ENCODE results near the gene GOLGA6L9. TPM values are rescaled to one million over a fixed set of nuclear protein-coding genes. Genes with fewer than 3 reads are reported as not detected.
"Not testable (repeated sequence)": the region's sequence is repeated elsewhere in the genome, so short reads cannot be mapped to it uniquely, and the experiment has no call there.

The GOLGA6L9 gene, protein sequence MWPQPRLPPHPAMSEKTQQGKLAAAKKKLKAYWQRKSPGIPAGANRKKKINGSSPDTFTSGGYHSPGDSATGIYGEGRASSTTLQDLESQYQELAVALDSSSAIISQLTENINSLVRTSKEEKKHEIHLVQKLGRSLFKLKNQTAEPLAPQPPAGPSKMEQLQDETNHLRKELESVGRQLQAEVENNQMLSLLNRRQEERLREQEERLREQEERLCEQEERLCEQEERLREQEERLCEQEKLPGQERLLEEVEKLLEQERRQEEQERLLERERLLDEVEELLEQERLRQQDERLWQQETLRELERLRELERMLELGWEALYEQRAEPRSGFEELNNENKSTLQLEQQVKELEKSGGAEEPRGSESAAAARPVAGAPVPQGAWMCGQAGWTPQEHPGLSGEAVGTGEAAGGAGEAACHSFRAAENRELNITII
- total RNA-seq (2014; rRNA removed; shearing (Covaris generic)): 0.62 and 1.4 TPM in 2 replicates

DNA sequence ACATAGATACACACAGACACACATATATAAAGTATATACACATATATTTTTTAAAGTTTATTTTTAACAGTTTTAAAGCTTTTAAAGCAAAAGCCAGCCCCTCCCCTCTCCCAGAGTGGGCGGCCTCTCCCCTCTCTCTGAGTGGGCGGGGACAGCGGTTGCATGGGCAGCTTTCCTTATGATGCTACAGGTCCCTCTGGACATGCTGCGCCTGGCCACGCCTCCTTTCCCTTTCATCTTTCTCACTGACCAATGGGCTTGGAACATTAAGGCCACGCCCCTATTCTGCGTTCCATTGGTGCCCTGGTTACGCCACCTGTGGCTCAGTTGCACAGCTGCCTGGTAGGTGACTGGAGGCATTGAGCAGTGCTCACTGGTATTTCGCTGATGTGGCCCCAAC is at the start of gene GOLGA6L9:
Gene GOLGA6L9 (plus strand): TSS at position 124 of the 400 bp plus-strand sequence. CDS start 264 bp downstream, at position 388.
- in situ Hi-C loops (cut with HindIII; ENCODE audit: low sequenced_read_pairs); DNase-seq (ENCODE audit: low spot score): not testable (repeated sequence)

DNA sequence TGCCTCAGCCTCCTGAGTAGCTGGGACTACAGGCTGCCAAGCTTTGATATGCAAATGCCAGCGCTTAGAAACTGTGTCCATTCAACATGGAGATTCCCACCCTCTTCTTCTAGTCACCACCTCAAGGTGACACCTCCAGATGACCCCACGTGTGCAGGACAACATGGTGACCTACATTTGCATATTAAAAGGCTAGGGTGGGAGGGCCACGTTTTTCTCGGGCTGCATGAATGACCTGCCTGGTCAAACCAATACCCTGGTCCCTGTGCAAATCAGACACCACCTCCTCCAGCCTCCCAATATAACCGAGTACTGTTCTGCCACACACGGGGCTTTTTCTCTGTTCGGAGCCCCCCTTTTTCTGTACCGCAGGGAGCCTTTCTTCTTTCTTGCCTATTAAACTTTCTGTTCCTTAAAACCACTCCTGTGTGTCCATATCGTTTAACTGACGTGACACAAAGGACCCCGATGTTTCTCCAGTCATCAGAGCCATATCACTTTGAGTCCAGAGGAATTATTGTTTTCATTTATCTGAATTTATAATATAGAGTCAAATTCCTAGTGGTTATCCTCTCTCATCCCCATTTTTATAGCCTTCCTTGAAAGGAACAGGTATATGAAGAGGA is 48.2 kb upstream of the GOLGA6L9 start:
- DNase-seq (ENCODE audit: low spot score); in situ Hi-C loops (cut with HindIII; ENCODE audit: low sequenced_read_pairs): not testable (repeated sequence)

DNA sequence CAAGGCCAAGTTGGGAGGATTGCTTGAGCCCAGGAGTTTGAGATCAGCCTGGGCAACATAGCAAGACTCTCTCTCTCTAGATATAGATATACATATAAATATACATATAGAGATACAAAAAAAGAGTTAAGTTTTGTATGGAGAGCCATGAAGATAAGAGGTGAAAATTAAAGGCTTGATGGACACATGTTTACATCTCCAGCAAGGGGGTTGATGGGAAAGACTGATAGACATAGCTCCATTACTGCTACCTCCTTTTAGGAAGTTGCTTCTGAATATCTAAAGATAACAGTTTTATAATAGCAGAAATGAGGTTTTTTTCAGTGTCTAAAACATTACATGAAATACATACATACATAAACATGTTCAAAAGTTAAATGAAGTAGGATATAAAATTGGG is 42.4 kb upstream of the GOLGA6L9 start:
- DNase-seq (ENCODE audit: low spot score); in situ Hi-C loops (cut with HindIII; ENCODE audit: low sequenced_read_pairs): not testable (repeated sequence)

DNA sequence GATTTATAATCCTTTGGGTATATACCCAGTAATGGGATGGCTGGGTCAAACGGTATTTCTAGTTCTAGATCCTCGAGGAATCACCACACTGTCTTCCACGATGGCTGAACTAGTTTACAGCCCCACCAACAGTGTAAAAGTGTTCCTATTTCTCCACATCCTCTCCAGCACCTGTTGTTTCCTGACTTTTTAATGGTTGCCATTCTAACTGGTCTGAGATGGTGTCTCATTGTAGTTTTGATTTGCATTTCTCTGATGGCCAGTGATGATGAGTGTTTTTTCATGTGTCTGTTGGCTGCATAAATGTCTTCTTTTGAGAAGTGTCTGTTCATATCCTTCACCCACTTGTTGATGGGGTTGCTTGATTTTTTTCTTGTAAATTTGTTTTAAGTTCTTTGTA is 39.5 kb upstream of the GOLGA6L9 start:
- DNase-seq (ENCODE audit: low spot score); in situ Hi-C loops (cut with HindIII; ENCODE audit: low sequenced_read_pairs): not testable (repeated sequence)

DNA sequence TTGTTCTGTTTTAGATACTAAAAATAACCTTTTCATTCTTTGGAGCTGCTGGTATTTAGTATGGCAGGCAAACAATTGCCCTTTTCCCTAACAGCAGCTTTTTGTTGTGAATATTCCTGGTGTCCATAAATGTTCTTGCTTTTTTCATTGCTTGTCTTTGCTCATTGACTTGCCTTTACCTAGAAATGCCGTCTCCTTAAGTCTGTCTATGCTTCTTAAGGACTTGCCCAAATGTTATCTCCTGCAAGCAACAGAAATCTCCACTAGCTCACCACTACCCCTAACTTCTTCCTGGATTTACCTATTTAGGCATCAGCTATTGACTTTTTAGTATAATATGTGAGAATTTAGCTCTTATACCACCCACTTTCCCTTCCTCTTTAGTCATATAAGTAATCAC is 37.5 kb upstream of the GOLGA6L9 start:
- DNase-seq (ENCODE audit: low spot score); in situ Hi-C loops (cut with HindIII; ENCODE audit: low sequenced_read_pairs): not testable (repeated sequence)

DNA sequence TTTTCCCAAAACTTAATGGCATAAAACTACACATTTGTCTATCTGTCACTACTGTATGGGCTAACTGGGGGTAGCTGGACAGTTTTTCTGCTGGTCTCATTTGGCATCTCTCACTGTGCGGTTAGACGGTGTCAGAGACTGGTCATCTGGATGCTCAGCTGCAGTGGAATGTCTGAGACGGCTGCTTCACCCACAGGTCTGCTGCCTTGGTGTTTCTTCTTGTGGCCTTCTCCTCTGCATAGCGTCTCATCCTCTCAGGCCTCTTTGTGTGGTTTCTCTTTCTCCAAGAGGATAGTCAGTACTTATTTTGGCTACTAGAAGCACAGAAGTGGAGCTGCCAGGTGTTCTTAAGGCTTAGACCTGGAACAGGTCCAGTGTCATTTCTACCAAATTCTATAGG is 35.9 kb upstream of the GOLGA6L9 start:
- DNase-seq (ENCODE audit: low spot score): no peak
- in situ Hi-C loops (cut with HindIII; ENCODE audit: low sequenced_read_pairs): no loop called here

DNA sequence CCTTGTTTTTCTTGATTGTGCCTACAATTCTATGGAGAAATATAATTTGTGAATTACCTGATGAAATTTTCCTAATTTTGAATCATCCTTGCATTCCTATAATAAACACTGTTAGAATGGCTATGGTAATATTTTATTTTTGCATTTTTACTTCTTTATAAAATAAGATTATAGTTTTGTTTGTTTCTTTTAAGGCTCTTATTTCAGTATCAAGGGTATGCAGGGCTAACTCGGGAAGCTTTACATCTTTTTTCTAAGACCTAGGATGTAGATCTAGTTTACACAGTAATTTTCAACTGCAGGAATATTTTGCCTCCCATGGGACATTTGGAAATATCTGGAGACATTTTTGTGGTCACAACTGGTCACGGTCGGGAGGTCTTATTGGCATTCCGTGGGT is 33.8 kb upstream of the GOLGA6L9 start:
- DNase-seq (ENCODE audit: low spot score); in situ Hi-C loops (cut with HindIII; ENCODE audit: low sequenced_read_pairs): not testable (repeated sequence)

DNA sequence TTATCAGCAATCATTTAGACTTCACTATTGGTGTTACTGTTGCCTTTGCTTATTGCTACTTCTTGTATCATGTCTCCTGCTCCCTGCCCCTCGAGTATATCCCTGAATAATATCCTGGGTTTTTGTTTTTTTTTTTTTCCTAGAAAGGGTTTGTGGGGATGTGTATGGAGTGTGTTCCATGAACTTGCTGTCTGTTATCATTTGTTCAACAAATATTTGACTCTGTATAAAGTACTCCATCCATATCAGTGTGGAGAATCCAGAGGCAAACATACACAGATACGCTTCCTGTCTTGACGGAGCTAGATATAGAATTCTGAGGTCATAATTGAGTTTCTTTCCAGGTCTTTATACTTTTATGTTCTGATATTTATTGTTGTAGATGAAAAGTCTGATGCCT is 31.8 kb upstream of the GOLGA6L9 start:
- in situ Hi-C loops (cut with HindIII; ENCODE audit: low sequenced_read_pairs): no loop called here
- no peak for DNase-seq (ENCODE audit: low spot score)

DNA sequence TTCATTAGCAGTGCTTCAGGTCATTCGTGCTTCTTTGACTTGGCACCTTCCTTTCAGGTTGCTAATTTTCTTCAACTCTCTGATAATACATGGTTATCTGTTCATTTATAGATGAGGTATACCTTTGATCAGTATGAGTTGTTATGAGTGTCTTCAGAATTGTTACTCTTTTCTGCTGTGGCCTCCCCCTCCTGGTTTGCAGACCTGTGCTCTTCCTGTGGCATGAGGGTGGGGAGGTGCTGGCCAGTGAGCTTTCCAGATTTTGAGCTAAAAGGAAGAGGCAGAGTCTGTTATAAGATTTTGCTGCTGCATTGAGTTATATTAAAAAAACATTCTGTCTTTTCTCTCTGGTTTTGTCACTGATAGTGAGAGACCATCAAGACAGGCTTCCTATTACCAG is 30.8 kb upstream of the GOLGA6L9 start:
- no peak for DNase-seq (ENCODE audit: low spot score)
- in situ Hi-C loops (cut with HindIII; ENCODE audit: low sequenced_read_pairs): no loop called here

DNA sequence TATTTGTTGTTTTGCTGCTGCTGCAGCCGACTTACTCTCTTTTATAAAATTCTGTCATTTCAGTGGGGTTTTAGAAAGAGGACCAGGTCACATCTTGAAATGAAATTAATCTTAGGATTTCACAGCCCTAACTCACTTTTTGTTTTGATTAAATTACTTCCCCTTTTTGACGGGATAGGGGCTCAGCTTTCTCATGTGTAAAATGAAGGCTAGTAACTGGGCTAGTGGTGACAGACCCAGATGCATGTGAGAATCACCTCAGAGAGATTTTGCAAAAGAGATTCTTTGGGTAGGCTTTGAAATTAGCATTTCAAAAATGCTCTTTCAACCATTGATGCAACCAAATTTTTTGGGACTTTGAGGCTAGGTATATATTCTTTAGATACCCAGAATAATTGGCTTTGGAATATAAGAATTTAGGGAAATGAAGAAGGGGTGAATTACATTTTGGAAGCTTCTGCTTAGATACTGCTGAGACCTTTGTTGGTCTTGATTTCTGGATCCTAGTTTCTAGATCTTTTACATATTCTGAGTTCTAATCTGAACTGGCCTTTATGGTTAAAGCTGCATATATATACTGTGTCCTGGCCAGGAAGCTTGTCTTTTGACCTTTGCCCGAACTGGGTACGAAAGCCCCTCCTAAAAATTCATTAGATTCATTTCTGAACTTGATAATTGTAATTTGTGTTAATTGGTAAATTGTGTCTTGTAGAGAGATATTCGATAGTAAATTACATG is 30.1 kb upstream of the GOLGA6L9 start:
- in situ Hi-C loops (cut with HindIII; ENCODE audit: low sequenced_read_pairs); DNase-seq (ENCODE audit: low spot score): not testable (repeated sequence)

DNA sequence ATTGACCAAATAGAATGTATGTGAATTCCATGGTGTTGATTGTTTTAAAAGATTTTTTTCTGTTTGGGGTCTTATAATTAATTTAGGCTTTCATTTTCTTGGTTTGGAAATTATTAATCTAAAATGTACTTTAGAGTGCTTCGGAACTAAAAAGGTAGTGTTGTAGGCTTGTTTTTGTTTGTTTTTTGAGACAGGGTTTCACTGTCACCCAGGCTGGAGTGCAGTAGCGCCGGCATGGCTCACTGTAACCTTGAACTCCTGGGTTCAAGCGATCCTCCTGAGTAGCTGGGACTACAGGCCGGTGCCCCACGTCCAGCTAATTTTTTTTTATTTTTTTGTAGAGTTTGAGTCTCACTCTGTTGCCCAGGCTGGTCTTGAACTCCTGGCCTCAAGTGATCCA is 27.7 kb upstream of the GOLGA6L9 start:
- in situ Hi-C loops (cut with HindIII; ENCODE audit: low sequenced_read_pairs); DNase-seq (ENCODE audit: low spot score): not testable (repeated sequence)

DNA sequence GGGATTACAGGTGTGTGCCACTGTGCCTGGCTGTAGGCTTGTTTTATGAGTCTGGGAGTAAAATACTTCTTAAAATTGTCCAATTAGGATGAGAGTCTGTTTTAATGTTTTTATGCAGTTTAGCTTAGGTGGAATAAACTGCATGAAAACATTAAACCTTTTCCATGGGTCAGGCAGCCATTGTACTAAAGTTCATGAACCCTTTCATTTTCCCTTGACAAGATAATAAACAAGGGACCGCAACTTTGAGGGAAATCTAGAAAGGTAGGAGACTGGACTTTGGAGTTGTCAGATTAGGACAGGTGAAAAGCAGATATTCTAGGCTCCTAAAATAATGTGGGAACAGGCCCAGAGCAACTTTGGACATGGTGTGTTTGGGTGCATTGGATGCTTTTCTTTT is 27.3 kb upstream of the GOLGA6L9 start:
- DNase-seq (ENCODE audit: low spot score); in situ Hi-C loops (cut with HindIII; ENCODE audit: low sequenced_read_pairs): not testable (repeated sequence)

DNA sequence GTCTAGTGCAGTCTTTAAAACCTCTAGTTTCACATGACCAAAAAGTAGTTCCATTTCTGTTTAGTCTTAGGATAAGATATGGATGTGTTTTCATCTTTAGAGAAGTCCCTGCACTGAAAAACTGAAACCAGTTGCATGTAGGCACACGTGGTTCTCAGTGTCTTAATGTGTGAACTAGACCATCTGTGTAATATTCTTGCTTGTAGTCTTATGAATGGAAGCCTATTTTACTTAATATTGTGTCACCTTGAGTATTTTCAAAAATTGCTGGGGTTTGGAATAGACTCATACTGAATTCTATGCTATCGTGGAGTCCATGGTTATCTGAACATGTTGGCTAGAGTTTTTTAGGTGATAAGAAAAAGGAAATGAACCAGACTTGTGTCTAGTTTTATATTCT is 23.4 kb upstream of the GOLGA6L9 start:
- DNase-seq (ENCODE audit: low spot score); in situ Hi-C loops (cut with HindIII; ENCODE audit: low sequenced_read_pairs): not testable (repeated sequence)

DNA sequence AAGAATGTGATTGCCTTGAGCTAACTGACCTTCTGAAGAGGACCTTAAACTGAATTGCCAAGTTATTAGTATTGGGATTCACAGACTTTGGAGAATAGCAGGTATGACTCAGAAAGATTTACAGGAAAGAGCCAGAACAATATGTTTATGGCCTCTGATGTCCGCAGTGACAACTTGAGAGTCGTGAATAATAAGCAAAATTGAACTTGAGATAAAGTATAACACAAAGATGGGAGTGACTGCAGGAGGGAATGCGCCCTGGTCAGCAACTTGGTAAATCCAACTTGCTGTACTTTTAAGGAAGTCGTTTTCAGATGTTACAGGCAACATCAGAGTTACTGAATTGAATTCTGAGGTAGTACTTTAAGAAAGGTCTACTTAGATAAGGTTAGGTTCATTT is 19.3 kb upstream of the GOLGA6L9 start:
- in situ Hi-C loops (cut with HindIII; ENCODE audit: low sequenced_read_pairs); DNase-seq (ENCODE audit: low spot score): not testable (repeated sequence)

DNA sequence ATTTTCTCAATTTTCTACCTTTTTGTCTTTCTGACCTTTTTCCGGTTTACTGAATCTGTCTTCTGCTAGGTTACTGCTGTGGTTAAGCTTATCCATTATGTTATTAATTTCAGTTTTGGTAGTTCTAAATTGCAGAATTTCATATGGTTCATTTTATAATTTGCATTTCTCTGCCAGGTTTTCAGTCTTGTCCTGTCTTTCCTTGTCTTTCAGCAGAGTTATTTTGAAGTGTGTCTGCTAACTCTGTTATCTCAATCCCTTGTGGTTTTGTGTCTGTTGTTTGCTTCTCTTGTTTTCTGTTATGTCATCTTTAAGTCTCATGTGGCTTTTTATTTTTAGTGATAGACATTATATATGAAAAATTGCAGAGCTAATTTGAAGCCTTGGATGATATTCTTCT is 18.0 kb upstream of the GOLGA6L9 start:
- DNase-seq (ENCODE audit: low spot score); in situ Hi-C loops (cut with HindIII; ENCODE audit: low sequenced_read_pairs): not testable (repeated sequence)

DNA sequence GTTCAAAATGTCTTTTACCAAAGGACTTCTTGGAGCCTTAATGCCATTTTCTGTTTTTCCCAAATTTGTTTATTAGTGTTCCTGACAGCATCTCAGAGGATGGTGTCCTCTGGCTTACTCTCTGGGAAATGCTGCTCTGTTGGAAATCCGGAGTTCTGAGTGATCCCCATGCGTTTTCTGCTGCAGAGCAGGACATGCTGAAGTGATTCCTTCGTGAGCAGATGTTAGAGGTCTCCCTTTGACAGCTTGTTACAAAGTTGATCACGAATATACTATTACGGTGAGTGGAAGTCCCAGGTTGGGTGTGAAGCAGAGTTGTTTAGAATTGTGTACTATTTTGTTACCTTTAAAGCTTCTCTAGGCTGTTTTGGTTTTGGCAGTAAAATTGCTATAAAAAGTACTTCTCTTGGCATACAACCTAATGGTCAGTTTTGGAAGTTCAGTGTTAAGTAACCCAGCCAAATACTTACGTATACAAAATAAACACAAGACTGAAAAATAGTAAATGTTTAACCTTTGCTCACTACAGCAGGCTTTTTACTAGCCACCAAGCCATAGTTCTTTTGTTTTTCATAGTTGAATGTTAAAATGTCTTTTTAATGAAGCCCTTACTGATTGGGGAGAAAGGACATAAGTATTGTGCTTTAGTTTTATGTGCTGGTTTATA is 15.0 kb upstream of the GOLGA6L9 start:
- DNase-seq (ENCODE audit: low spot score); in situ Hi-C loops (cut with HindIII; ENCODE audit: low sequenced_read_pairs): not testable (repeated sequence)

DNA sequence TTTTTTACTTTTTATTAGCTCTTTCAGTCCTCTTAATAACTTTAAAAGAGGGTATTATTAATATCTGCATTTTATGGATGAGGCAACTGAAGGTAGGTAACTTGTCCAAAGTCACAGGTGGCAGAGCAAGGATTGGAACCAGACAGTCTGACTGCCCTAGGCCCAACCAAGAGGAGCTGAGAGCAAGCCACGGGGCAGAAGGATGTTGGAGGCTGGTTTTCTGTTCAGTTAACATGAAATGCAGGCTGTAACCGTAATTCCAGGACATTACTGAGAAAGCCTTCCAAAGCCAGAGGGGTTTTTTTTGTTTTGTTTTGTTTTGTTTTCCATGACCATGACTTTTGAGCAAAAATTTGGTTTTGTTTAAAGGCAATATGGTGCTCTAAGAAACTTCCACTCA is 9.1 kb upstream of the GOLGA6L9 start:
- DNase-seq (ENCODE audit: low spot score); in situ Hi-C loops (cut with HindIII; ENCODE audit: low sequenced_read_pairs): not testable (repeated sequence)

DNA sequence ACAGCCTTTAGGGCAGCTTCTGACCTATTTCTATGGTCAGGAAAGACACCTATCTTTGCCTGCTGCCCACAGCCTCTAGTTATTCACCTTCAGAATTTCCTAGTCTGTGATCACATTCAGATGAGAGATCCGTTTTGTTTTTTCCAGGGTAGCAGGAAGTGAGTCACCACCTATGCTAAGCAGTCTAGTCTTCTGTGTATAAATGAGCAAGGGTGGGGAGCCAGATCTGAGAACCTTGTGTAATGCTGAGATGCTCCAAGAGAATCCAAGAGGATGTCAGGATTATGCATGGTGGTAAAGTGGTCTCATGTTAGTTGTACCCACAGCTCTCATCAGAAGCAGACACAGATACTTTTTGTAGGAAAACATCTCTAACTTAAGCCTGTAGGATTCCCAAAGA is 8.7 kb upstream of the GOLGA6L9 start:
- in situ Hi-C loops (cut with HindIII; ENCODE audit: low sequenced_read_pairs); DNase-seq (ENCODE audit: low spot score): not testable (repeated sequence)

DNA sequence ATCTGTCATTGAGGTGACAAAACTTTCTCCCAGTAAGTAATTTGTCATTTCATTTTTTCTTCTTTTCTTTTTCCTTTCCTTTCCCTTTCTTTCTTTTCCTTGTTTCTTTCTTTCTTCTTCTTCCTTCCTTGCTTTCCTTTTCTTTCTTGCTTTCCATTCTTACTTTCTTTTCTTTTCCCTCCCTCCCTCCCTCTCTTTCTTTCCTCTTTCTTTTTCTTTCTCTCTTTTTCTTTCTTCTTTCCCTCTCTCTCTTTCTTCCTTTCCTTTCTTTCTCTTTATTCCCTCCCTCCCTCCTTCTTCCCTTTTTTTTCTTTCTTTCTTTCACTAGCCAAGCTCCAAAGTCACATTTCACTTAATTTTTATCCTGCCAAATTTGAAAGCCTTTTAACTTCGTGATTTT is 2.5 kb upstream of the GOLGA6L9 start:
- in situ Hi-C loops (cut with HindIII; ENCODE audit: low sequenced_read_pairs); DNase-seq (ENCODE audit: low spot score): not testable (repeated sequence)
